Upper lobe of left lung (tissue), 6 donors: ENCODE measurements around the gene RFX1. TPM values are rescaled to one million over a fixed set of nuclear protein-coding genes. Genes with fewer than 3 reads are reported as not detected.

Source experiments
- ATAC-seq, 2 donors: fragments of 200-7000 bp; cut with Tn5 transposase; one replicate each; pipeline ENCODE4 v1.9.1; 2022; ENCODE audit warnings: mild to moderate bottlenecking in 2 of 2, moderate library complexity in 2 of 2; ENCODE audit not compliant: low FRiP score in 2 of 2
- DNase-seq, 2 donors: peaks; one replicate each; pipeline ENCODE4 v3.0.0-alpha.2; 2019 to 2020
- H3K27ac ChIP-seq, 4 donors: fragments of 200-600 bp; sonication (generic); one replicate each; pipeline ENCODE4 v1.5.1; 2016 to 2019
- H3K27me3 ChIP-seq, 4 donors: fragments of 200-600 bp; sonication (generic); one replicate each; pipeline ENCODE4 v1.5.1; 2017 to 2019
- H3K36me3 ChIP-seq, 4 donors: fragments of 200-600 bp; sonication (generic); one replicate each; pipeline ENCODE4 v1.5.1; 2016 to 2019
- H3K4me1 ChIP-seq, 4 donors: fragments of 200-600 bp; sonication (generic); one replicate each; pipeline ENCODE4 v1.5.1; 2018 to 2019
- H3K4me3 ChIP-seq, 4 donors: fragments of 200-600 bp; sonication (generic); one replicate each; pipeline ENCODE4 v1.5.1; 2017 to 2019; ENCODE audit warnings: mild to moderate bottlenecking in 2 of 4, moderate library complexity in 1 of 4
- H3K9me3 ChIP-seq, 4 donors: fragments of 200-600 bp; sonication (generic); one replicate each; pipeline ENCODE4 v1.5.1; 2018 to 2019
- CTCF ChIP-seq, 6 experiments: fragments of 450-650 bp in 4 of 6; fragments of 200-600 bp in 2 of 6; sonication (generic) in 2 of 6; IDR thresholded peaks; one replicate each; pipeline ENCODE4 v1.5.1; 2016 to 2019; ENCODE audit warnings: antibody characterized with exemption in 6 of 6
- EP300 ChIP-seq, 4 donors: sonication (generic); formaldehyde crosslinking; IDR thresholded peaks; one replicate each; pipeline ENCODE4 v1.5.1; 2017; ENCODE audit warnings: antibody characterized with exemption in 4 of 4, control low read depth in 2 of 4
- POLR2A ChIP-seq, 4 donors: fragments of 450-650 bp; IDR thresholded peaks; one replicate each; pipeline ENCODE4 v1.5.1; 2016 to 2017; ENCODE audit warnings: antibody characterized with exemption in 4 of 4, mild to moderate bottlenecking in 2 of 4
- POLR2AphosphoS5 ChIP-seq, 2 donors: sonication (generic); formaldehyde crosslinking; IDR thresholded peaks; one replicate each; pipeline ENCODE4 v1.5.1; 2017; ENCODE audit warnings: antibody characterized with exemption in 2 of 2
- WGBS, 2 donors: methylation state at CpG; one replicate each; pipeline ENCODE4 v1.1.5; 2017 to 2018; 5-methylcytosine and 5-hydroxymethylcytosine counted together
- total RNA-seq, 6 donors: library from RNA; depleted of rRNA in 4 of 6; stranded (reverse); fragments of >200 nt in 4 of 6; gene quantifications; one replicate each; pipeline versions ENCODE4 v1.1.0 to v1.2.1, GENCODE V29; 2016 to 2021
- donor health status: DM: no; HTN: no; CAD: no; lungs with moderate emphysema.
- donor health status: DM: no; HTN: yes; CAD: no; lungs with severe emphysema.

The RFX1 gene
- total RNA-seq, 6 donors from 2014 or later, result 6.0 to 22.3 (median 15.5) TPM

DNA sequence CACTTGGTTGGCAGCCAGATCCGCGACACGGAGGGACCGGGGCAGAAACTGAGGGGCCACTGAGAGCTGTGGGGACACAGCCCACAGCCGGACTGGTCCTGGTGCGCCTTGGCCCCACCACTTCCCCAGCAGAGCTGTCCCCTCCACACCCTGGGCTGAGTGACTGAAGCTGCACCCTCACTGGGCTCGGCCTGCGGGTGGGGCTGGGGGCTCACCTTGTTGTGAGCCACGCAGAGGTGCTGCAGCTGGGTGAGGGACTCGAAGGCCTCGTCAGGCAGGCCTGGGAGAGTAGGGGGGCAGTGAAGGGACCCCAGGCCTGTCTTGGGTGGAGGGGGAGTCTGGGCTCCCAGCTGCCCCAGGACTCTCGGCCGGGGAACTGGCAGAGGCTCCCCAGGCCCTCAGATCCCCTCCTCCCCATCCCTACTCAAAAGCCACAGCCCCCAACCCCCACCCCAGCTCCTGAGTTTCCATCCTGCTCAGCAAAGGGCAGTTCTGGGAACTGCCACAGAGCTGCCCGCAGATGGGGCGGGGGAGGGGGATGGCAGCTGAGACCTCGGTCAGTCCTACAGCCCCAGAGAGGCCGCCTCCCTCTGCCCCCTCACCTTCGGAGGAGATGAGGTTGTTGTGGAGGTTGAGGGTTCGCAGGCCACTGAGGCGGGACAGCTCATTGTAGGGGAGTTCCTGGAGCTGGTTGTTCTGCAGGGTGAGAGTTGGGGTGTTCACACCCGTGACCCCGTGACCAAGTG, 70.2 kb downstream of the RFX1 start:
- H3K27me3 ChIP-seq, result peaks cover 0 to 4% (median 0%) of the 10 kb centered on the region in 4 donors
- H3K36me3 ChIP-seq, result peaks cover 0 to 4% (median 2%) of the 10 kb centered on the region in 4 donors
- no peaks in the 10 kb centered on the region for H3K9me3 ChIP-seq
- no peak overlapping the region for H3K4me3 ChIP-seq
- H3K4me1 ChIP-seq, result peaks cover 0 to 12% (median 8%) of the 10 kb centered on the region in 4 donors
- ATAC-seq, result no peak
- no peak for TF ChIP-seq POLR2AphosphoS5 (IDR thresholded peaks at IDR 0.05)
- TF ChIP-seq EP300 (IDR thresholded peaks at IDR 0.05), result no peak
- no peak for TF ChIP-seq POLR2A (IDR thresholded peaks at IDR 0.05)
- no peak for TF ChIP-seq CTCF (IDR thresholded peaks at IDR 0.05)
- no peak overlapping the region for H3K27ac ChIP-seq
- WGBS, 2 donors, result 53 to 79% methylated on average over 9 to 20 of the region's 22 CpGs
- no peak for DNase-seq

- H3K4me1 ChIP-seq, result peaks cover 0 to 12% (median 8%) of the 10 kb centered on the region in 4 donors
- H3K27ac ChIP-seq, result no peak overlapping the region
- H3K27me3 ChIP-seq, result peaks cover 0 to 4% (median 0%) of the 10 kb centered on the region in 4 donors
- no peaks in the 10 kb centered on the region for H3K9me3 ChIP-seq
- ATAC-seq, result no peak
- no peak overlapping the region for H3K4me3 ChIP-seq
- WGBS, 2 donors, result 92 to 100% methylated on average over 2 of the region's 2 CpGs
- peaks cover 0 to 15% (median 6%) of the 10 kb centered on the region in 4 donors for H3K36me3 ChIP-seq
- no peak for DNase-seq
- TF ChIP-seq CTCF (IDR thresholded peaks at IDR 0.05), result no peak
- no peak for TF ChIP-seq POLR2AphosphoS5 (IDR thresholded peaks at IDR 0.05)
- no peak for TF ChIP-seq POLR2A (IDR thresholded peaks at IDR 0.05)
- no peak for TF ChIP-seq EP300 (IDR thresholded peaks at IDR 0.05)
Observed at GRCh38 chr19:13934785-13935109, 71.4 kb downstream of the RFX1 start.

- 96% methylated on average over 22 of the region's 42 CpGs; no CpG with 5 or more reads in 1 of the 2 donors for WGBS, 2 donors
- TF ChIP-seq POLR2AphosphoS5 (IDR thresholded peaks at IDR 0.05), result no peak
- no peak for TF ChIP-seq CTCF (IDR thresholded peaks at IDR 0.05)
- TF ChIP-seq POLR2A (IDR thresholded peaks at IDR 0.05), result no peak
- no peak for TF ChIP-seq EP300 (IDR thresholded peaks at IDR 0.05)
- no peak for ATAC-seq
- Histone ChIP-seq H3K36me3 (peaks cover 0 to 26% (median 10%) of the 10 kb centered on the region in 4 donors), H3K4me3 (no peak overlapping the region), H3K4me1 (peaks cover 0 to 5% (median 2%) of the 10 kb centered on the region in 4 donors), H3K27ac (no peak overlapping the region), H3K27me3 (peaks cover 0 to 4% (median 0%) of the 10 kb centered on the region in 4 donors), H3K9me3 (no peaks in the 10 kb centered on the region)
- peak in 1 of 2 donors; percentile 81 for DNase-seq
Observed at GRCh38 chr19:13932911-13933393, 73.2 kb downstream of the RFX1 start.

GRCh38 chr19:13932149-13932637, 73.9 kb downstream of the RFX1 start:
- H3K27me3 ChIP-seq, result no peaks in the 10 kb centered on the region
- H3K27ac ChIP-seq, result no peak overlapping the region
- peaks cover 0 to 34% (median 15%) of the 10 kb centered on the region in 4 donors for H3K36me3 ChIP-seq
- ATAC-seq, result no peak
- H3K9me3 ChIP-seq, result no peaks in the 10 kb centered on the region
- no peak overlapping the region for H3K4me3 ChIP-seq
- H3K4me1 ChIP-seq, result peaks cover 0 to under 1% (median 0%) of the 10 kb centered on the region in 4 donors
- WGBS, 2 donors, result 95 to 96% methylated on average over 6 of the region's 6 CpGs
- TF ChIP-seq POLR2AphosphoS5 (IDR thresholded peaks at IDR 0.05) (no peak), POLR2A (IDR thresholded peaks at IDR 0.05) (no peak), EP300 (IDR thresholded peaks at IDR 0.05) (no peak), CTCF (IDR thresholded peaks at IDR 0.05) (no peak)
- no peak for DNase-seq
